ENCODE measurements around the gene TM9SF1.

TM9SF1 gene

DNA sequence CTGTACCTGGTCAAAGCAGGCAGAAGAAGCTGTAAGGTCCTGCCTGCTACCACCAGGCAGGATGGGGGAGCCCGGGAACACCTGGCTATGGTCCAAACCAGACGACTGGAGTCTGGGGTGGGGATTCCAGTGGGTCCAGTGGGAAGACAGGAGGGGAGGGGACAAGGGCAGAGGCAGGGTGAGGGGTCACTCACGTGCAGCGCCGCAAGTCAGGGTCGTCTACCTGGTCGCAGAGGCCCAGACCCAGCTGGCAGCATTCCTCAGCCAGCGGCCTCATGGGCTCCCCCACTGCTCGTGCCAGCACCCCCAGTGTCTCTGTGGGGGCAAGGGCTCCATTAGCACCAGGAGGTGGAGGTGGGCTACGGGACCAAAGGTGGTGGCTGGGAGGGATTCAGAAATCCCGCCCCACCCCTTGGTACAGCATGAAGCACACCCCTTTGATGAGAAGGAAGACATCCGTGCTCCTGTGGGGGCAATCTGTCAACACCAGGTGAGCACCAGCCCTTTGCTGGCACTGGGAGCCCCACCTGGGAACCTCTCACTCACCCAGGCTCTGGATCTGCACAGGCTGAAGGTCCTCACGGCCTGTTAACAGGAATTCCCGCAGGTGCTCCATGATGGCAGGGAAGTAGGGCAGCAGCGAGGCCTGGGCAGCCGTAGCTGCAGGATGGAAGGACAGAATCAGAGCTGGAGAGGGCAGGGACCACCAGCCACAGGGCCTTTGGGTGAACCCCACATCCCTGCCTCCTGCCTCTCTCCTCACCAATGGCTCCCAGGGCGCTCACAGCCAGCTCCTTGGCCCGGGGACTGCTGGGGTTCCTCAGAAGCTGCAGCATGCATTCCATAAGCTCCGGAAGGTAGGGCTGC lies 10.9 kb downstream of the TM9SF1 start:
- 0 out of 2 replicates have a peak overlapping the region, but pooled peaks have one; percentile 1 for H3K27ac ChIP-seq
- POLR2A ChIA-PET (ENCODE audit: low non-redundant PET): no interaction called here
- CTCF ChIA-PET: no interaction called here
- no peak for TF ChIP-seq CTCF (conservative IDR thresholded peaks at IDR 0.05; ENCODE audit: low read depth)
- DNase-seq (ENCODE audit: low spot score): no peak

DNA sequence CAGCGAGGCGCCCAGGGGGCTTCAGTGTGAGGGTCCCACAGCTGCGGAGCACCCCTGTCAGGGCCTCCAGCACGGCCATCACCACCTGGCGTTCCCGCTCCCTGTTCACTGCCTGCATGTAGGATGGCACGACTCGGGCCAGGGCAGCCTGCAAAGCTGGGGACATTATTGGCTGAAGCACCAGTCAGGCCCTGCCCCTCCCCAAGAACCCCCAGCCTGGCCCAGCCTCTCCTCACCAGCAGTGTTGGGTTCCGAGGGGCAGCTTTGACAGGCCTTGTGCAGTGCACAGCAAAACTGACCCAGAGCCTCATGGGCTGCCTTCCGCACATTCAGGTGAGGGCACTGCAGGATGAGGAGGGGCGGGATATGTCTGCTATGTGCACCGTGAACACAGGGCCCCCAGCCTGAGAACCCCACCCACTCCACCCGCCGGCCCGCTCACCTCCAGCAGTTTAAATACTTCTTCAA lies 12.2 kb downstream of the TM9SF1 start:
- ChIA-PET CTCF (no interaction called here), POLR2A (ENCODE audit: low non-redundant PET) (interaction anchor here (0.6 kb wide), 1 partner anchor 12 kb away, joined by 7 read pairs; no protein-coding TSS in a partner anchor)
- H3K27ac ChIP-seq: peak overlapping the region; percentile 9; the same call in 1 of the 2 replicates
- TF ChIP-seq CTCF (conservative IDR thresholded peaks at IDR 0.05; ENCODE audit: low read depth): no peak
- DNase-seq (ENCODE audit: low spot score): no peak

- ChIA-PET POLR2A (ENCODE audit: low non-redundant PET) (interaction anchor here (0.6 kb wide), 1 partner anchor 11 kb away, joined by 7 read pairs; no protein-coding TSS in a partner anchor), CTCF (interaction anchor here (0.7 kb wide), 1 partner anchor 28 kb away, joined by 3 read pairs; no protein-coding TSS in a partner anchor)
- no peak for TF ChIP-seq CTCF (conservative IDR thresholded peaks at IDR 0.05; ENCODE audit: low read depth)
- no peak for DNase-seq (ENCODE audit: low spot score)
- H3K27ac ChIP-seq: peak overlapping the region; percentile 9; the same call in 1 of the 2 replicates
These were observed 12.9 kb downstream of the TM9SF1 start for GRCh38 chr14:24182110-24182882.

DNA sequence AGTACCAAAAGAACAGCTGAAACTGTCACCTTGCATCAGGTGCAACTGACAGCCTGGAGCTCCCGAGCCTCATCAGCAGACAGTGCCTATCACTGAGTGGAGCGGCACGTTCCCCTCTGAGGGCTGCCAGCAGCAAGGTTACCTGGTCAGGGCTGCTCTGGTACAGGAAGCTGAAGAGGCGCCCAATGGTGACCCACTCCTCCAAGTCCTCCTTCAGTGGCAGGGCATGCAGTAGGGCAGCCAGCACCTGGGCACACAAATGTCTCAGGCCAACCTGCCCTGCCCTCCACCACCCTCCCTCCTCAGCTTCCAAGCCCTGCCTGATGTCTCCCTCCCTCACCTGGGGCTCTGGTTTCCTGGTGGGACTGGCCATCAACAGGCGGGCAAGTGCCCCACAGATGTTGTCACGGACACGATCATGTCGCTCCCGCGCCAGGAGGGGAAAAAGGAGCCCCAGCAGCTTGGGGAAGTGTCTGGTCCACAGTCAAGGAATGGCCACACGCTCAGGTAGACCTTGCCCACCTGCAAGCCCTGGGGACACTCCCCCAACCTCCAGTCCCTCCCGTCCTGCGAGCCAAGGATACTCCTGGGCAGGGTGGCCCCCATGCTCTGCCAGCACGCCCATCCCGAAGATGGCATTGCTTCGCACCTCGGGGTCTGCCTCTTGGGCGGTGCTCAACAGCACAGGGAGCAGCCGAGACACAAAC lies 13.7 kb downstream of the TM9SF1 start:
- POLR2A ChIA-PET (ENCODE audit: low non-redundant PET): no interaction called here
- CTCF ChIA-PET: interaction anchor here (0.7 to 1.1 kb wide), 3 partner anchors 20 to 124 kb away, joined by 3 to 5 read pairs (median 3); partner anchors contain the start of gene IRF9
- DNase-seq (ENCODE audit: low spot score): no peak
- peak overlapping the region; percentile 9; the same call in 1 of the 2 replicates for H3K27ac ChIP-seq
- no peak for TF ChIP-seq CTCF (conservative IDR thresholded peaks at IDR 0.05; ENCODE audit: low read depth)

- ChIA-PET CTCF (interaction anchor here (0.7 to 1.0 kb wide), 3 partner anchors 9 to 919 kb away, joined by 3 to 5 read pairs (median 4); partner anchors contain the start of genes IPO4 and IRF9), POLR2A (ENCODE audit: low non-redundant PET) (no interaction called here)
- TF ChIP-seq CTCF (conservative IDR thresholded peaks at IDR 0.05; ENCODE audit: low read depth): no peak
- DNase-seq (ENCODE audit: low spot score): no peak
- peak overlapping the region; percentile 60 for H3K27ac ChIP-seq
These were observed 15.1 kb downstream of the TM9SF1 start for GRCh38 chr14:24179961-24180796.
